Liver (tissue), 9 donors: ENCODE measurements around the gene CA10. TPM values are rescaled to one million over a fixed set of nuclear protein-coding genes. Genes with fewer than 3 reads are reported as not detected.

Experiments
- DNase-seq: peaks from one replicate; pipeline ENCODE4 v3.0.0-alpha.2; 2017; ENCODE audit warnings: low spot score
- H3K27ac ChIP-seq, 2 donors: one replicate each; pipeline ENCODE4 v1.7.0; 2013; ENCODE audit warnings: inconsistent platforms in 2 of 2, low read length in 2 of 2, control low read depth in 1 of 2, low read depth in 1 of 2, mild to moderate bottlenecking in 1 of 2
- H3K27me3 ChIP-seq, 4 donors: one replicate each; pipeline versions ENCODE4 v1.6.1 to v1.7.0; 2013; ENCODE audit warnings: low read length in 3 of 4, inconsistent platforms in 1 of 4, mild to moderate bottlenecking in 1 of 4, moderate library complexity in 1 of 4; ENCODE audit not compliant: control insufficient read depth in 4 of 4, insufficient read depth in 4 of 4
- H3K36me3 ChIP-seq, 4 donors: one replicate each; pipeline versions ENCODE4 v1.6.1 to v1.7.0; 2013; ENCODE audit warnings: low read length in 3 of 4, mild to moderate bottlenecking in 3 of 4, low read depth in 1 of 4, moderate library complexity in 1 of 4; ENCODE audit not compliant: control insufficient read depth in 4 of 4, insufficient read depth in 3 of 4
- H3K4me1 ChIP-seq, 4 donors: one replicate each; pipeline versions ENCODE4 v1.6.1 to v1.7.0; 2013; ENCODE audit warnings: low read length in 3 of 4, mild to moderate bottlenecking in 3 of 4, moderate library complexity in 1 of 4; ENCODE audit not compliant: control insufficient read depth in 4 of 4, insufficient read depth in 4 of 4
- H3K4me3 ChIP-seq, 3 donors: one replicate each; pipeline versions ENCODE4 v1.6.1 to v1.7.0; 2013; ENCODE audit warnings: low read length in 3 of 3, control low read depth in 1 of 3, low read depth in 1 of 3, mild to moderate bottlenecking in 1 of 3
- H3K9ac ChIP-seq, 2 donors: one replicate each; pipeline ENCODE4 v1.7.0; 2013; ENCODE audit warnings: low read length in 2 of 2, mild to moderate bottlenecking in 2 of 2, moderate library complexity in 2 of 2, control low read depth in 1 of 2, low read depth in 1 of 2
- H3K9me3 ChIP-seq, 4 donors: one replicate each; pipeline versions ENCODE4 v1.6.1 to v1.7.0; 2013; ENCODE audit warnings: low read length in 3 of 4; ENCODE audit not compliant: control insufficient read depth in 4 of 4
- ATF3 ChIP-seq: IDR thresholded peaks from 2 replicates; pipeline ENCODE4 v1.6.1; 2016; ENCODE audit warnings: antibody characterized with exemption
- CTCF ChIP-seq: fragments of 150-350 bp; IDR thresholded peaks from 2 replicates; pipeline ENCODE4 v1.5.1; 2017; ENCODE audit warnings: improper control_type of control experiment, low read depth, low read length; ENCODE audit not compliant: missing input control
- FOXA1 ChIP-seq: IDR thresholded peaks from 2 replicates; pipeline ENCODE4 v1.6.1; 2016; ENCODE audit warnings: antibody characterized with exemption
- FOXA2 ChIP-seq: IDR thresholded peaks from 2 replicates; pipeline ENCODE4 v1.6.1; 2016; ENCODE audit warnings: antibody characterized with exemption
- GABPA ChIP-seq, 2 donors: IDR thresholded peaks in 1 of 2; conservative IDR thresholded peaks in 1 of 2; 2 replicates each; pipeline ENCODE4 v1.6.1; 2016; ENCODE audit warnings: antibody characterized with exemption in 2 of 2, mild to moderate bottlenecking in 1 of 2, moderate library complexity in 1 of 2
- HNF4A ChIP-seq, 2 donors: conservative IDR thresholded peaks; 2 replicates each; pipeline ENCODE4 v1.6.1; 2016; ENCODE audit warnings: antibody characterized with exemption in 2 of 2, mild to moderate bottlenecking in 2 of 2
- HNF4G ChIP-seq: IDR thresholded peaks from 2 replicates; pipeline ENCODE4 v1.6.1; 2016; ENCODE audit warnings: antibody characterized with exemption
- JUND ChIP-seq, 2 donors: IDR thresholded peaks; 2 replicates each; pipeline ENCODE4 v1.6.1; 2016; ENCODE audit warnings: antibody characterized with exemption in 2 of 2
- MAX ChIP-seq: IDR thresholded peaks from 2 replicates; pipeline ENCODE4 v1.6.1; 2016; ENCODE audit warnings: antibody characterized with exemption
- NR2F2 ChIP-seq: IDR thresholded peaks from 2 replicates; pipeline ENCODE4 v1.6.1; 2016; ENCODE audit warnings: antibody characterized with exemption
- RAD21 ChIP-seq, 2 donors: IDR thresholded peaks; 2 replicates each; pipeline ENCODE4 v1.6.1; 2016; ENCODE audit warnings: antibody characterized with exemption in 2 of 2, mild to moderate bottlenecking in 2 of 2
- REST ChIP-seq: IDR thresholded peaks from 2 replicates; pipeline ENCODE4 v1.6.1; 2016; ENCODE audit warnings: antibody characterized with exemption, mild to moderate bottlenecking
- RXRA ChIP-seq, 2 donors: IDR thresholded peaks; 2 replicates each; pipeline ENCODE4 v1.6.1; 2017 to 2018; ENCODE audit warnings: antibody characterized with exemption in 2 of 2, mild to moderate bottlenecking in 1 of 2
- SP1 ChIP-seq: IDR thresholded peaks from 2 replicates; pipeline ENCODE4 v1.6.1; 2018; ENCODE audit warnings: antibody characterized with exemption, mild to moderate bottlenecking
- YY1 ChIP-seq: IDR thresholded peaks from 2 replicates; pipeline ENCODE4 v1.6.1; 2016; ENCODE audit warnings: antibody characterized with exemption, mild to moderate bottlenecking
- ZBTB33 ChIP-seq: IDR thresholded peaks from 2 replicates; pipeline ENCODE4 v1.6.1; 2016; ENCODE audit warnings: antibody characterized with exemption
- WGBS: extraction: QIAGEN DNeasy Blood & Tissue Kit; methylation state at CpG from one replicate; pipeline ENCODE4 v1.1.7; 2013; 5-methylcytosine and 5-hydroxymethylcytosine counted together
- polyA plus RNA-seq, 2 donors: library from polyadenylated mRNA; stranded (reverse) in 1 of 2; unstranded in 1 of 2; fragments of 200-250 nt in 1 of 2; fragments of >200 nt in 1 of 2; fragmentation: Nextera tagmentation in 1 of 2; extraction: Ambion mirVana in 1 of 2; gene quantifications; one replicate each; pipeline versions ENCODE4 v1.2.1 to v1.2.3, GENCODE V29; 2013 to 2015
- total RNA-seq, 2 donors: library from RNA; depleted of rRNA; stranded (reverse); fragments of >200 nt; gene quantifications; one replicate each; pipeline ENCODE4 v1.2.3, GENCODE V29; 2014
- donor health status: healthy.
- donor health status: healthy.
- donor health status: healthy.
- donor health status: healthy.
- donor health status: healthy.

CA10 gene
- total and polyA plus RNA-seq, 4 donors, result 0.05 TPM; not detected in 3

- TF ChIP-seq SP1 (no peak), HNF4A (conservative IDR thresholded peaks at IDR 0.05) (no peak), FOXA1 (no peak)
Observed at GRCh38 chr17:51650772-51651171, 507.7 kb downstream of the CA10 start (continued).

GRCh38 chr17:51650202-51650601 lies 508.3 kb downstream of the CA10 start:
- no peak overlapping the region for H3K9ac ChIP-seq
- DNase-seq, result no peak
- no peak overlapping the region for H3K27ac ChIP-seq
- no peak for TF ChIP-seq MAX
- no peak for TF ChIP-seq HNF4G
- no peak for TF ChIP-seq FOXA1
- TF ChIP-seq RXRA (IDR thresholded peaks at IDR 0.05), result no peak
- TF ChIP-seq SP1, result no peak
- no peak for TF ChIP-seq GABPA (IDR thresholded peaks at IDR 0.05 in 1 of 2, conservative IDR thresholded peaks at IDR 0.05 in 1 of 2)
- TF ChIP-seq REST, result no peak
- no peak for TF ChIP-seq YY1
- no peak for TF ChIP-seq HNF4A (conservative IDR thresholded peaks at IDR 0.05)
- H3K36me3 ChIP-seq, result no peaks in the 10 kb centered on the region
- H3K4me1 ChIP-seq, result no peaks in the 10 kb centered on the region
- no peak overlapping the region for H3K4me3 ChIP-seq
- 91% methylated on average over 2 of the region's 2 CpGs for WGBS
- H3K9me3 ChIP-seq, result no peaks in the 10 kb centered on the region
- no peaks in the 10 kb centered on the region for H3K27me3 ChIP-seq

GRCh38 chr17:51647826-51648225 lies 510.7 kb downstream of the CA10 start:
- Histone ChIP-seq H3K4me1 (no peaks in the 10 kb centered on the region), H3K36me3 (no peaks in the 10 kb centered on the region), H3K9ac (no peak overlapping the region), H3K9me3 (no peaks in the 10 kb centered on the region), H3K4me3 (no peak overlapping the region), H3K27me3 (no peaks in the 10 kb centered on the region), H3K27ac (no peak overlapping the region)
- 63% methylated on average over 5 of the region's 5 CpGs for WGBS
- DNase-seq, result no peak
- no peak for TF ChIP-seq RAD21 (IDR thresholded peaks at IDR 0.05)
- no peak for TF ChIP-seq ATF3
- TF ChIP-seq GABPA (IDR thresholded peaks at IDR 0.05 in 1 of 2, conservative IDR thresholded peaks at IDR 0.05 in 1 of 2), result no peak
- no peak for TF ChIP-seq REST
- TF ChIP-seq CTCF, result no peak
- no peak for TF ChIP-seq ZBTB33
- TF ChIP-seq FOXA2, result no peak
- no peak for TF ChIP-seq NR2F2
- no peak for TF ChIP-seq HNF4A (conservative IDR thresholded peaks at IDR 0.05)
- no peak for TF ChIP-seq YY1
- TF ChIP-seq HNF4G, result no peak
- TF ChIP-seq JUND (IDR thresholded peaks at IDR 0.05), result no peak
- no peak for TF ChIP-seq RXRA (IDR thresholded peaks at IDR 0.05)
- TF ChIP-seq MAX, result no peak
